Mesothelial cell of epicardium (in vitro differentiated cells): Measurements from ENCODE around the gene RHBDD2. TPM values are rescaled to one million over a fixed set of nuclear protein-coding genes. Genes with fewer than 3 reads are reported as not detected.
"Not testable (repeated sequence)": the region's sequence is repeated elsewhere in the genome, so short reads cannot be mapped to it uniquely, and the experiment has no call there.

Experiments
- DNase-seq, 2 experiments: peaks; one replicate each; pipeline ENCODE4 v3.0.0; 2021; ENCODE audit warnings: low spot score in 2 of 2; ENCODE audit not compliant: unreplicated experiment in 2 of 2
- H3K27ac Mint-ChIP-seq: 2 replicates; pipeline ENCODE4 v1.8.0; 2021; ENCODE audit warnings: mixed read lengths
- H3K27me3 Mint-ChIP-seq: 2 replicates; pipeline ENCODE4 v1.8.0; 2021; ENCODE audit warnings: low read depth, mixed read lengths
- H3K36me3 Mint-ChIP-seq: 2 replicates; pipeline ENCODE4 v1.8.0; 2021; ENCODE audit warnings: mixed read lengths
- H3K4me1 Mint-ChIP-seq: 2 replicates; pipeline ENCODE4 v1.8.0; 2021; ENCODE audit warnings: mixed read lengths
- H3K4me3 Mint-ChIP-seq: 2 replicates; pipeline ENCODE4 v1.8.0; 2021; ENCODE audit warnings: mild to moderate bottlenecking, moderate library complexity, mixed read lengths
- H3K9me3 Mint-ChIP-seq: 2 replicates; pipeline ENCODE4 v1.8.0; 2021; ENCODE audit warnings: mixed read lengths
- total RNA-seq: library from RNA; stranded (reverse); gene quantifications from 3 replicates; pipeline ENCODE4 v1.2.1, GENCODE V29; 2021
- TF ChIP-seq, protein P1 (sequence below): fragments of 200-600 bp; sonication (generic); IDR thresholded peaks from one replicate; pipeline ENCODE4 v1.5.0; 2021; ENCODE audit warnings: antibody characterized with exemption; ENCODE audit not compliant: unreplicated experiment

Gene RHBDD2
- total RNA-seq, 1 donor from 2014 or later = 52.5 TPM

DNA sequence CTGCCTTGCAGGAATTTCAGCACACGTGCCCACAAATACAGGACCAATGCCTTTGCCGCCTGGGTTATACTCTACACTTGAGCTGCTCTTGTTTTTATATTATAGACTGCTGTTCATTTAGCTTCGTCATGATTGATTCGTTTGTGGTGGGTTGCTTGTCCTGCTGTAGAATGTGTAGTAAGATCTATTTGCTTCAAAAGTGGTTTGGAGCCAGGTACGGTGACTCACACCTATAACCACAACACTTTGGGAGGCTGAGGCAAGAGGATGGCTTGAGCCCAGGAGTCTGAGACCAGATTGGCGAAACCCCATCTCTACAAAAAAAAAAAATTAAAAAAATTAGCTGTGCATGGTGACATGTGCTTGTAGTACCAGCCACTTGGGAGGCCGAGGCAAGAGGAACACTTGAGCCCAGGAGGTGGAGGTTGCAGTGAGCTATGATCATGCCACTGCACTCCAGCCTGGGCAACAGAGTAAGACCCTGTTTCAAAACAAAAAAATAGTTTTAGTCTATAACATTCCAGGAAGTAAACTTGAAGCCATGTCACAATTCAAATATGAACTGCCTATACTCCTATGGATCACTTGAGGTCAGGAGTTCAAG lies 9.0 kb upstream of the RHBDD2 start:
- H3K9me3 Mint-ChIP-seq = no peaks in the 10 kb centered on the region
- H3K27ac Mint-ChIP-seq = no peak overlapping the region
- no peaks in the 10 kb centered on the region for H3K27me3 Mint-ChIP-seq
- no peak for DNase-seq
- H3K4me3 Mint-ChIP-seq = no peak overlapping the region
- TF ChIP-seq, protein P1, sequence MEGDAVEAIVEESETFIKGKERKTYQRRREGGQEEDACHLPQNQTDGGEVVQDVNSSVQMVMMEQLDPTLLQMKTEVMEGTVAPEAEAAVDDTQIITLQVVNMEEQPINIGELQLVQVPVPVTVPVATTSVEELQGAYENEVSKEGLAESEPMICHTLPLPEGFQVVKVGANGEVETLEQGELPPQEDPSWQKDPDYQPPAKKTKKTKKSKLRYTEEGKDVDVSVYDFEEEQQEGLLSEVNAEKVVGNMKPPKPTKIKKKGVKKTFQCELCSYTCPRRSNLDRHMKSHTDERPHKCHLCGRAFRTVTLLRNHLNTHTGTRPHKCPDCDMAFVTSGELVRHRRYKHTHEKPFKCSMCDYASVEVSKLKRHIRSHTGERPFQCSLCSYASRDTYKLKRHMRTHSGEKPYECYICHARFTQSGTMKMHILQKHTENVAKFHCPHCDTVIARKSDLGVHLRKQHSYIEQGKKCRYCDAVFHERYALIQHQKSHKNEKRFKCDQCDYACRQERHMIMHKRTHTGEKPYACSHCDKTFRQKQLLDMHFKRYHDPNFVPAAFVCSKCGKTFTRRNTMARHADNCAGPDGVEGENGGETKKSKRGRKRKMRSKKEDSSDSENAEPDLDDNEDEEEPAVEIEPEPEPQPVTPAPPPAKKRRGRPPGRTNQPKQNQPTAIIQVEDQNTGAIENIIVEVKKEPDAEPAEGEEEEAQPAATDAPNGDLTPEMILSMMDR = no peak
- H3K4me1 Mint-ChIP-seq = peaks cover 7% of the 10 kb centered on the region
- no peaks in the 10 kb centered on the region for H3K36me3 Mint-ChIP-seq

DNA sequence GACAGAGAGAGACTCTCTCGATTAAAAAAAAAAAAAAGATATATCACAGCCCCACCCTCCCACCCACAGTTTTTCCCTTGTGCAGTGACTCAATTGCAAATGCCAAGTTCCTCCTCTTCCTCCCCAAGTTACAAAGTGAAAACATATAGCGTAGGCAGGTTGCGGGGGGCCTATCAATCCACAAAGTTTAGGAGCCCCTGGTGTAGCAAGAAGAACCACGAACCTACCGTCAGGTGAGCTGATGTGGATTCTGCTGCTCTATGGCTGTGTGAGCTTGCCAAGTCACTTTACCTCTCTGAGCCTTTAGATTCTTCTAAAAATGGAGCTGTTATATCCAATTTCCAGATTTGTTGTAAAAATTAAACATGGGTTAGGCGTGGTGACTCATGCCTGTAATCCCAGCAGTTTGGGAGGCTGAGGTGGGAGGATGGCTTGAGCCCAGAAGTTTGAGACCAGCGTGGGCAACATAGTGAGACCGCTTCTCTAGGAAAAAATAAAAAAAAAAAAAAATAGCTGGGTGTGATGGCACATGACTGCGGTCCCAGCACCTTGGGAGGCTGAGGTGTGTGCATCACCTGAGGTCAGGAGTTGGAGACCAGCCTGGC lies 8.2 kb upstream of the RHBDD2 start:
- Mint-ChIP-seq H3K27me3 (no peaks in the 10 kb centered on the region), H3K9me3 (no peaks in the 10 kb centered on the region), H3K27ac (no peak overlapping the region), H3K4me3 (no peak overlapping the region), H3K4me1 (peaks cover 7% of the 10 kb centered on the region), H3K36me3 (no peaks in the 10 kb centered on the region)
- TF ChIP-seq, protein P1 = no peak
- no peak for DNase-seq

DNA sequence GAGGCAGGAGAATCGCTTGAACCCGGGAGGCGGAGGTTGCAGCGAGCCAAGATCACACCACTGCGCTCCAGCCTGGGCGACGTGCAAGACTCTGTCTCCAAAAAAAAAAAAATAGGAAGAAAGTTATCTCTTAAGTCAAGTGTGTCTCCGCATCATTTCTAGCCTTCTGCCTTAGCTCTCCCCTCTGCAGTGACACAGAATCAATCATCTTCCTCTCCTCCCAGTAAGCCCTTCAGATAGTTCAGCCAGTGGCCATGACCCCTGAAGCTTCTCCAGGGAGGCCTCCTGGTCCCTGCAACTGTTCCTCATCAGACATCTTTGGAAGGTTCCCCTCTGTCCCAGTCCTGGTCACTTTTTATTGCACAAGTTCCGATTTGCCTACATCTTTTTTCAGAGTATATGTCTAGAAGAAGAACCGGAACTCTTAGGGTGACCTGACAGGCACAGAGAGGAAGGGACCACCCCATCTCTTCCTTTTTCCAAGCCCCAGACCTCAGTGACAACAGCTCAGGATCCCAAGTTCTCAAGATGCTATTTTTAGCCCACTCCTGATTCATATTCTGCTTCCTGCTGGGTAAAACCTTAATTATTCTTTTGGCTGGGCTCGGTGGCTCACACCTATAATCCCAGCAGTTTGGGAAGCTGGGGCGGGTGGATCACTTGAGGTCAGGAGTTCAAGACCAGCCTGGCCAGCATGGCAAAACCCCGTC lies 6.6 kb upstream of the RHBDD2 start:
- DNase-seq = no peak
- TF ChIP-seq, protein P1 = no peak
- Mint-ChIP-seq H3K4me1 (peaks cover 6% of the 10 kb centered on the region), H3K9me3 (no peaks in the 10 kb centered on the region), H3K27me3 (no peaks in the 10 kb centered on the region), H3K36me3 (no peaks in the 10 kb centered on the region), H3K27ac (peak overlapping the region; percentile 58), H3K4me3 (no peak overlapping the region)

DNA sequence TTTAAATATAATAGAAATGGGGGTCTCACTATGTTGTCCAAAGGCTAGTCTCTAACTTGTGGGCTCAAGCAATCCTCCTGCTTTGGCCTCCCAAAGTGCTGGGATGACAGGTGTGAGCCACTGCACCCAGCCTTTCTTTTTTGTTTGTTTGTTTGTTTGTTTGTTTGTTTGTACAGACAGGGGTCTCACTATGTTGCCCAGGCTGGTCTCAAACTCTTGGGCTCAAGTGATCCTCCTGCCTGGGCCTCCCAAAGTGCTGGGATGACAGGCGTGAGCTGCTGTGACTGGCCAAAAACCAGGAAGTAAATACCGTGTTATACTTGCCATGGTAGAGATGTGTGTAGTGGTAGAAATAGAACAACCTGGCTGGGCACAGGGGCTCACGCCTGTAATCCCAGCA lies 4.7 kb upstream of the RHBDD2 start:
- H3K36me3 Mint-ChIP-seq, H3K4me3 Mint-ChIP-seq, DNase-seq, H3K9me3 Mint-ChIP-seq, H3K27ac Mint-ChIP-seq, H3K27me3 Mint-ChIP-seq: not testable (repeated sequence)
- H3K4me1 Mint-ChIP-seq = peaks cover 13% of the 10 kb centered on the region

DNA sequence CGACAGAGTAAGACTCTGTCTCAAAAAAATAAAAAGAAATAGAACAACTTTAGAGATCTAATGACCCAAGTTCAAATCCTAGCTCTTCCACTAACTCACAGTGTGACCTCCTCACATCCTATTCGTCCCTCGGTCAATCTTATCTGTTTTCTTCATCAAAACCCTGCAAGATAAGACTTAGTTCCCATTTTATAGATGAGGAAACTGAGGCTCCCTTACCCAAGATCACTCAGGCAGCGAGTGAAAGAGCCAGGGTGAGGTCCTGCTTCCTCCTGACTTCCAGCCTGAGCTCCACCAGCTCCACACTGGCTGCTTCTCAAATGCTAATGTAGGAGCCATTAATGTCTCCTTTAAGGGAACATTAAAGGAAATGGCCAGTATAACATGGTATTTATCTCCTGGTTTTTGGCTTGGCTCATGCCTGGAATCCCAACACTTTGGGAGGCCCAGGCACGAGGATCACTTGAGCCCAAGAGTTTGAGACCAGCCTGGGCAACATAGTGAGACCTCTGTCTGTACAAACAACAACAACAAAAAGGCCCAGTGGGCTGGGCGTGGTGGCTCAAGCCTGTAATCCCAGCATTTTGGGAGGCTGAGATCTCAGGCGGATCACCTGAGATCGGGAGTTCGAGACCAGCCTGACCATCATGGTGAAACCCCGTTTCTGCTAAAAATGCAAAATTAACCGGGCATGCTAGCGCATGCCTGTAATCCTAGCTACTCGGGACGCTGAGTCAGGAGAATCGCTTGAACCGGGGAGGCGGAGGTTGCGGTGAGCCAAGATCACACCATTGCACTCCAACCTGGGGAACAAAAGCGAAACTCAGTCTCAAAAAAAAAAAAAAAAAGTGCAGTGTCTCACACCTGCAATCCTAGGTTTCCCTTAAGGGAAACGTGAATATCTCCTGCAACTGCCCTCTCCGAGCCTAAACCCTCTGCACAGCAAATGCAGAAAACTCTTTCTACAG lies 3.4 kb upstream of the RHBDD2 start:
- TF ChIP-seq, protein P1 = no peak
- H3K27me3 Mint-ChIP-seq = no peaks in the 10 kb centered on the region
- no peaks in the 10 kb centered on the region for H3K9me3 Mint-ChIP-seq
- H3K4me1 Mint-ChIP-seq = peaks cover 24% of the 10 kb centered on the region
- H3K36me3 Mint-ChIP-seq = no peaks in the 10 kb centered on the region
- no peak overlapping the region for H3K27ac Mint-ChIP-seq
- no peak overlapping the region for H3K4me3 Mint-ChIP-seq
- DNase-seq = no peak
